Measurements from ENCODE around the gene LPAR1.

LPAR1 gene

DNA sequence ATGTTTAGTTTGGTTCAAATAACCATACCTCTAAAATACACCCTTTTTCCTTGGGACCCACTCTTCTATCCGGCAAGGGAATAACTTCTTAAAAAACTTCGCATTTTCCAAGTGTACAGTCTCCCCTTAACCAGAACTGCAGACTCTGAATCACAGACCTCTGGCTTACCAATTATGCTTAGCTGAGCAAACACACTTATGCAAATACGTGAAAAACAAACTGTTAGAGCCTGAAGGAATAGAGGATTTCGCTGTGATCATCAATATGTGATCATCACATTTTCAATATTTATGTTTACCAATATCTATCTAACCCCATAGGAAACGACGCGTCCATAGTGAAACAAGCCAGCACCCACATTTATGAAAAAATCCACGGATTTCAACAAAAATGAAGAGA is 1.3 kb downstream of the LPAR1 start:
- DNase-seq, result no peak

DNA sequence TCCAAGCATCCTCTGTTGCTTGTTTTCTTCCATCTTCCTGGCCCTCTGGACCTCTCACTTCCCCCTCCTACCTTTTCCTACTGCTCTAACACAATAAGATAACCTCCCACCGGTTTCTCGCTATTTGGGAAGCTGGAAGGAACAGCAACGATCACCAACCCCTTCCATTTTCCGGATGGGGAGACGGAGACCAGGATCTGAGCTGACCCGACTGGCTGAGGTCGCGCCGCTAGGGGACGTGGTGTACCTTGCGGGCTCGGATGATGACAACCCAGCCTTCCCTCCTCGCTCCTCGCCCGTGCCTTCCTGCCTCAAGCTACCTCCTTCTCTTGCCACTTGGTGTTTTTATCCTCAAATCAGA is 1.9 kb downstream of the LPAR1 start:
- DNase-seq, result peak; percentile 20

DNA sequence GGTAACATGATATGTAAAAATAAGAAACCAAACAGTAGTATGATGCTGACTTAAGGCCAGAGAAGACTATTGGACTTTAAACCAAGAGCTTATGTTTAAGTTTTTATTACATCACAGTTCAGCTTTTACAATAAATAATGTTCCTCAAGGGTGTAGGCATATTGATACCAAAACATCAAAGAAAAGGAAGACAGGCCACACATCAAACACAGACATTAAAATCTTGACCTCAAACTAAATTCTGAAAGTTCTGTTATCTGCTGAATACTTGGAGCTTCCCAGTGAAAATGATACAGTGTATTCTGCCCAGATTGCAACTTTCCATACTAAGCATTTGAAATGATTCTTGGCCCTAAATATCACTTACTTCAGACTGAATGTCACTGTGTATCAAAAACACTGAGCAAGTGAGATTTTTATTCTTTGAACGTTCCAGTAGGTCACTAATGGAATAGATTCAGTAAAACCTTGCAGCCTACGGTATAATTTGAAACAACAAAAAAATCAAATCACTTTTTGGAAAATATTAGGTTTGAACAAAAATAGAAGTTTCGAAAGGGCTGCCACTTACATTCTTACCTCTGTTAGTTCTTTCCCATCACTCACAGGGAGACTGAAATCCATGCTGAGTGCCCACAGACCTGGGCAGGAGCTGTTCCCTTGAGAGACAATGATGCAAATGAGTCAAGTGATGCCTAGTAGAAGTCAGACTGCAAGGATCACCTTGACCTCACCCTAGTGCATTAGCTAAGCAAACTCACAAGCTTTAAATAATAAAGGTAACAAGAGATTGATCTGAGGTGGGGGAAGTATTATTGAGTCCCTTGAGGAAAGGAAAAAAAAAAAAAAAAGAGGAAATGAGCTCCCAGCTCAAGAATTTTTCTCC is 2.5 kb downstream of the LPAR1 start:
- DNase-seq, result no peak

DNA sequence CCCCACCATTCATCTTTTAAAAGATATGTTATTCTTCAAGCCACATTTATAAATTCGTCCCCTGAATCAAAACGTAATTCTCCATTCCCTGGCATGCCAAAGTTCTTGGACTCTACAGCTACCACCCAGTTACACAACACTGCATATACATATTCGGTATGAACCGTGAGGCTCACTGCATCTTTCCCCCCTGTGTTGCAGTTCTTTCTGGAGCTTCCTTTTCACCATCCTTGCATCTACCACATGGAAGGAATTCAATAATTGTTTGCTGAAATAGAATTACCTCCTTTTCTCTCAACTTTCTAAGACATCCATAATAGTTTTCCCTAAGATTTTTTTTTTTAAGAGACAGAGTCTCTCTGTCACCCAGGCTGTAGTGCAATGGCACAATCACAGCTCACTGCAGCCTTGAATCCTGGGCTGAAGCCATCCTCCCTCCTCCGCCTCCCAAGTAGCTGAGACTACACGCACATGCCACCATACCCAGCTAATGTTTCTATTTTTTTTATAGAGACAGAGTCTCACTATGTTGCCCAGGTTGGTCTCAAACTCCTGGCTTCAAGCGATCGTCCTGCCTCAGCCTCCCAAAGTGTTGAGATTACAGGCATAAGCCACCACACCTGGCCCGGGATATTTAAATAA is 3.3 kb downstream of the LPAR1 start:
- no peak for DNase-seq

DNA sequence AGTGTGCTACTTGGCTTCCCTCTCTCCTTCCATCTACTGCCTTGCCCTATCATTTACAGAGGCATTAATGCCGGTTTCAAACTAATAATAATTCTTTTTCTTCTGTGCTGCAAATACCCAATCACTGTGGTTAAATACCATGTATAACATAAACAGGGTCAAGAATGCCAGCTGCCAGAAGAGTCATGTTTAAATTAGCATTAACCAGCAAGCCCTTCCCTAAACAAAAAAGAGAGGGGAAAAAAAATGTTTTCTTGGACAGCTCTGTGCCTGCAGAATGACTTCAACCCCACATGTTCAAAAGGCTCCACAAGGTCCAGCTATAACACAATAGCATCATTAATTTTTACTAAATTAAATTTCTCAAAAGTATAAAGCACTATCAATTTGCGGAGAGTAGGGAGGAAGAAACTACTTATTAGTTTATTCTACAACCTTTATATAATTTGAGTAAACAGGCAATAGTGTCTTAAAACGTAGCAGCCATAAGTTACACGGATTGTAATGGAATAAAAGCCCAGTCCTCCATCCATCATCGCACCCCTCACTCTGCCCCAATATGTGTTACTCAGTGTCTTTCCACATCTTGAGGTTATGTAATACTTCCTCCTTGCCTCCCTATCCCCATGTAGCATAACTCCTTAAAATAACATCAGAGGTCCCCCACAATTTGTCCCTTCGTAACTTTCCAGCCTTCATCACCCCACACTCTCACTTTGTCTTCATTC is 3.9 kb downstream of the LPAR1 start:
- DNase-seq, result no peak

DNA sequence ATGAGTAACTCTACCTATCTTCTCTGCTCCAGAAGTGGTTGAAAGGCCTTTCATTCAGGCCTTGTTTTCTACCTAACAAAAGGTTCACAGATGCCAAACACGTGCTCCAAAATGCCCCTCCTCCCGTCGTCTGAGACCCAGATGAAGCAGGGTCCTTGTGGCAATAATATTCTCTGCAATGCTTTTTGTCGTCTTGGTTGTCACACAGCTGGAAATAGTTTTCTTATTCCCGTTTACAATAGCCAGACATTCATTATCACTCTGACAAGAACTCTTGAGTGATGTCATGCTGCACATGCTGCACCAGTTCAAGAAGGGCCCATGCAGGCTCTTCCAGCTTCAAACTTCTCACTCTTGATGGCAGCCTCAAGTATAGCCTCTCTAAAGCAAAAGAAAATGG is 7.8 kb downstream of the LPAR1 start:
- no peak for DNase-seq

DNA sequence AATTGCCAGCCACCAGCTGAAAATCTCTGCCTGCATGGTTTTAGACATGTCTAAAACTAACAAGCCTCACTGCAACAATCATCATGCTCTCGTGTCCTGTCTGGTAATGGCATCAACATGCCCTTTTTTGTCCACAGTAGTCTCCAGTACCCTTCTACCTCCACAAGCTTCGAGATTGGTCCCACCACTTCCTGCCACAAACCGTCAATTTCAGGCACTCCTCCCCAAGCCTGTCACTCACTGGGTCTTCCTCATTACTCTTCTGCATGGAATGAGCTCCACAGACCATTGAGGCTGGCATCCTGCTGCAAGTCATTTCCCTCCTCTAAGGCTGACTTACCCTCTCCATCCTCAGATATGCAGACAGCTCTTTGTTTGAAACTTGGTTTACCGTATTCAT is 9.0 kb downstream of the LPAR1 start:
- DNase-seq, result no peak

DNA sequence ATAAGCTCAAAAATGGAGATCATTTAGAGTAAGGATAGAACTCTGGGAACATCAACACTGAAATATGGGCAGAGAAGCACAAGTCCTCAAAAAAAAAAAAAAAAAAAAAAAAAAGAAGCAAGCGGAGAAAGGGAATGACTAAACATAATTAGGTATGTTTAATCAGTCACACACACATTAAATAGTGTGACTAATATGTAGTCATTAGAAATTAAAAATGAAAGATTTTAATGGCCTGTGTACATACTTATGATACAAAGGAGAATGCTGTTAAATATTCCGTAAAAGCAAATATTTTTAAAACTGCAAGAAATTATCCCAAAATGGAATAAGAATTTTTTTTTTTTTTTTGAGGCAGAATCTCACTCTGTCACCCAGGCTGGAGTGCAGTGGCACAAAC is 10.5 kb downstream of the LPAR1 start:
- no peak for DNase-seq

DNA sequence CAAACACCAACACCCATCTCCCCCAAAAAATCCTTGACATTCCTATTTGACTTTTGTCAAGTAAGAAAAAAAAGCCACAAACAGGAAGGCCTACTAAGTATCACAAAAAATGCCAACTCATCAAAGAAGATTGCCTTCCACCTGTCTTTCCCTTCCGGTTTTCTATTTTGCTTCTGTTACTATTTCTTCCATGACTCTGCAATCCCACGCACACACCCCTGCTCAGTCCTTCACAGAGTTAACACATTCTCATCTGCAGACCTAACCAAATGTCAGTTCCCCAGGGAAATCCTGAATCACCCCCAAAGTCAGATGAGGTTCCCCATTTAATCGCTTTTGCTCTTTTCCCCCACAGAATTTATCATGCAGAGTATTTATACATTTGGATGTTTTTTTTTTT is 15.1 kb downstream of the LPAR1 start:
- DNase-seq, result no peak

DNA sequence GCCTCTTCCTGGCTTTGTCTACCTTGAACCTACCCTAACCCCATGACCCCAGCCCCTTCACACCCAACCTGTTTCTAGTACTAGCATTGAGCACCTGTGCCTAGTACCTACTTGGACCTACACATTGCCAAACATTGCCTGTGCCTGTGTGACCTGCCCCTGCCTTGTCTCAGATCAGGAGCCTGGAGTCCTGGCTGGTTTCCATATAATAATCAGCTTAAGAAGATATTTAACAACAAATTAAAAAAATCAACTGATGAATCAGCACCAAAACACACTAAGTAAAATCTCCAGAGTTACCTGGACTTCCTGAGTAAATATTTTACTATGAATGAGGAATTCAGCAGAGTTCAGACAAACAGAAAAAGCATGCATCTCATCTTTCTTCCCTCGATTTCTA is 17.7 kb downstream of the LPAR1 start:
- DNase-seq, result no peak

DNA sequence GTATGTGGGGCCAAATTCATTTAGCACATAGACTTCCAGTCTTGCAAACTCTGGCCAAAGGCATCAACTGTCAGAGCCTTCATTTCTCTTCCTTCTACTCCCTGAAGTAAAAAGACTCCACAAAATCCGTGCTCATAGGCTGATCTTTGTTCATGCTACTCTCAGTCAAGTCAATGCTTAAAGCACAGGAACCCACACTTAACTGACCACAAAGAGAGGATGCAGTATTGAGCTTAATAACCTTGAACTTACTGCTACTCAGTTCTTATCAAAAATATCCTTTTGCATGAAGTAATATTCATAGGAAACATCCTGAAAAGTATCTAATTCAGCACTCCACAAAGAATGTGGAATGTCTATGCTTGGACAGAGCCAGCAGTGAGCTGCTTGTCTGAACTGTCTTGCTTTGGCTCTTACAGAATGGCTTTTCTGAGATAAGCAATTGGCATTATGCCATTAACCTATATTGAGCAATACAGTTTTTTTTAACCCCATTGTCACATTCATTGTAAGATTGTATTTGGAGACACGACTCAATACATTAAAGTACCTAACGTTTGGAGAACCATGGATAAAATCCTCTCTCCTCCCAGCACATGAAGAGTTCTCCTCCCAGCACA is 21.7 kb downstream of the LPAR1 start:
- peak; percentile 57 for DNase-seq

DNA sequence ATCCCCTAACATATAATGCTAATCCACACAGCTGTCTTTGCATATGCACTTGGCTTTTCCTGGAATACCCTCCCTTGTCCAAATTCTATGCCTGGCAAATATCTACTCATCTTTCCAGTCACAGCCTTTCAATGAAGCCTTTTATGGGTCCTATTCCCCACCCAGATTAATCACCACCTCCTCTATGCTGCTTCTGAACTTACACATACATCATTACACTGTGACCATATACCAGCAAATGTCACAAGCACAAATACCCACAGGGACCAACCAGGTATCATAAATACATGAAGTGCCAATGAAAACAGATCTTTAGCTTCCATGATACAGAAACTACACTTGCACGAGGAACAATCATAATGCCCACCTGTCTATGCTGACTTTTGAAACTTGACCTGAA is 22.3 kb downstream of the LPAR1 start:
- DNase-seq, result peak; percentile 79

DNA sequence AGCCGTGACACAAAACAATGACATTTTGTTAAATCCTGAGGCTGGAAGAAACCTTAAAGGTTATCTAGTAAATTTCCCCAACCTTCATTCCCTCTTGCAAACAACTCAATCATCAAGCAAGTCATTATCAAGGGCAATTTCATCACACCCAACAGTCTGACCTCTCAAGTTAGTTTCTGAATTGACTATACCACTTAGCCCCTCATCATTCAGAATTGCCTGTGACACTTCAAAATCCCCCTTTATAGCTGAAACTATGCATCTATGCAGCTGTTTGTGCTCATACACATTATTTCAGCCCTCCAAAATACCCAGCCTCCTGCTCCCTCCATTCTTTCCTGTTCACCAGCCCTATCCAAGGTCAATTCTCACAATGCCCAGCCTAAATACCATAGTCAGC is 24.6 kb downstream of the LPAR1 start:
- no peak for DNase-seq

DNA sequence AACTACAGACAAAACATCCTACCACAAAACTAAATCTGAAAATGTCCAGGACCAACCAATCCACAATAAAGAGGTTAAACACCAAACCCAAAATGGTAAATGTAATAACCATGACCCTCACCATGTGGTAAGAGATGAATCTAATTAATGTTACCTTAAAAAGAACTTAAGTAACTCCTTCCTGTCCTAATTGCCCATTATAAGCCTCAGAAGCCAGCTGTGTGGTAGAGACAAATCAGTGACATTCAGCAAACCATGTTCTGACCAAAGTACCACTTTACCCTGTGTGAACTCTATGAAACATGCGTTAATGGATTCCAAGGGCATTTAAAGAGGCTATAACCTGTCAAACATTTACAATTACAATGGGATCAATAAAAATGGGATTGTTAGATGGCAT is 25.0 kb downstream of the LPAR1 start:
- no peak for DNase-seq

DNA sequence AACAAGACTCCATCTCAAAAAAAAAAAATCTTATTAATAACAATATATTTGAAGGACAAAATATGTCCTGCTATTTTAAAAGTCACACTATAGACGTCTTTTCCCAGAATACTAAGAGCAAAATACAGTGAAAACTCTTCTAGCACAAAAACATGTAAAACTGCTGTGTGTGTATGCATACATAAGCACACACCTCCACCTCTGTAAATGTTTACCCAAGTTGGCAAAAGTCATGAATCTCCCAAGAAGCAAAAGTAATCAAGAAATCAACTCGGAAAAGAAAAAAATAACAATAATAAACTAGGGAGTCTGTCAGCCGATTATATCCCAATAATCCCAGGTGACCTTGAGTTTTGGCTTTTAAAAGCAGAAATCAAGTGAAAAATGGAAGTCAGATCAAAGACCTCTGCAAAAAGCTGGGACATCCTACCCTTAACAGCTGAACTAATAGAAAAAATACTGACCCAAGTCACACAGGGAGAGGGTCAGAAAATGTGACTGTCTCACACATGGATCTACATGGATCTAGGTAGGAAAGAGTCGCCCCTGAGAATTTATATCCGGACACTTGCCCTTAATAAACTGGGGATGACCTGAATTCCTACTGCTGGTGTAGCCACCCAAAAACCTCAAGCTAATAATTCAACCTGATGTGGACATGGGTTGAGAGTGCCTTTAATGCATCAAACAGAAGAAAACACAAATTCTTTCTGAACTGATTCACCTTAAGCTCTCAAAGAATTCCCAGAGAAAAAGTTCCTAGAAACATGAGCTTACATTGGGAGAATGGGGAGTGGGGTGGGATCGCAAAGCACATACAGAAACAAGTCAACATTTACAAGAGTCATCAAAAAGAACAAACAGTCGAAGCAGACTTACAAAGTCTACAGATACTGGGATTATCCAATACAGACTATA is 29.9 kb downstream of the LPAR1 start:
- DNase-seq, result no peak

DNA sequence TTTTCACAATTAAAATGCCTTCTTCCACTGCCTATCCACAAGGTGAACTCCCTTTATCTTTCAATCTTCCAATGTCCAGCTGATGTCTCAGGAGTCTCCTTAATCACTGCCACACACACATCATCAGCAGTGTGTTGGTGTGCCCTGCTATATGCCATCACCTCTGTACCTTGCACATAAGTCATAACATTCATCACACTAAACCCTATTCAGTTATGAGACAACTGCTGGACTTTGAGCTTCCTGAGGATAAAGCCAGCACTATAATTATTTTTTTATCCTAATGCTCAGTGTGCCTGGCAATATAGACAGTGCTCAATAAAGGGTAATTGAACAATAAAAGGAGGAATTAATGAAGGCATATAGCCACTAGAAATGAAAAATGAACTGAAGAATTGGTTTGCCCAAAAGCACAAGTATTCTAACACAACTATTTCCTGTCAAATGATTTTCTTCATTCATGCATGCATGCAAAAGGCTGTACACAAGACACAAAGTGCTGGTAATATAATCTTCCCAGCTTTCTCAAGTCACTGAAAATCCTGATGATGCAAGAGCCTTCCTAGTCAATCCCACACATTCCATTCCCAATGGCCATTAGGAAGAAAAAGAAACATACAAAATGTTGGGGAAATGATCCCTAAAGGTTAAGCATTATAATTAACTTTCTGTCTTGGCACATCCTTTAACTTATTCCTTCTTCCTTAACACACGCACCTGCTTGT is 32.4 kb downstream of the LPAR1 start:
- no peak for DNase-seq

DNA sequence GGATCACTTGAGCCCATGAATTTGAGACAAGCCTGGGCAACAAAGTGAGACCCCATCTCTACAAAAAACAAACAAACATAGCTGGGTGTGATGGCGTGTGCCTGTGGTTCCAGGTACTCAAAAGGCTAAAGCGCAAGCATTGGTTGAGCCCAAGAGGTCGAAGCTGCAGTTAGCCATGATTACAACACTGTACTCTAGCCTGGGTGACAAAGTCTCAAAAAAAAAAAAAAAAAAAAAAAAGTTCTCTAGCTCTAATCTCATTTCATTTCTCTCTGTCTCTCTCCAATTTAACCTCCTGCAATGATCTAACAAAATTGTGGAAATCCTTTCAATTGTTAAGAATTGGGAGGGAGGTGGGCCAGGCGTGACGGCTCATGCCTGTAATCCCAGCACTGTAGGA is 33.3 kb downstream of the LPAR1 start:
- DNase-seq, result no peak

DNA sequence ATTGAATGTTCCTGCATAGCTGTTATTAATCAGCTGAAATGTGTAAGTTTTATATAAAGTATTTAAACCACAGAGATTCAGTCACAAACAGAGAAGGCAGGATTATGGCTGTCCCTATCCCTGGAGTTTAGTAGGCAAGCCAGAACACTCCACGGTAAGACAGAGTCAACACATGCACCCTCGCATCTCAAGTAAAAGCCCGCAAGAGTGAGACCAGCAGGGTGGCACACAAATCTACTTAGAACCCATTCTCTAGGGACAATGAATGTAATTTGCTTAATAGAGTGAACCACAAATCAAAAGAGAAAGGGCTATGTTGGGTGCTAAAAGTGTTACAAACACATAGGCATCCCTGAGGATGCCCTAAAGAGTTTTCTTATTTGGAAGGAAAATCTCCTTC is 35.1 kb downstream of the LPAR1 start:
- no peak for DNase-seq

DNA sequence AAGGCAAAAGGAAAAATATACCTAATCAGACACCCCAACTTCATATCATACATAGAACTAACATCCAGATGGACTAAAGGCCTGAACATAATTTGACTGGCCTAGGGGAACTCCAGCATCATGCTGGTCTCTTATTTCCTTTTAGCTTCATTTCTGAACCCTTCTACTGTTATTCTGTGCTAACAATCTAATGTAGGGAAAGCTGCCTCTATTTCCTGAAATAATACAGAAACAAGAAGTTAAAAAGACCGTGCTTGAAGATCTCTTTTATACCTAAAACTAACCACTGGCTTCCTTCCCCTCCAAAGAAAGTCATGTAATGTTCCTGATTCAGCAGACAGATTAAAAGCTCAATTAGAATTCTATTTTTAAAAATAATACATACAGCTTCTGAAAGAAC is 36.7 kb downstream of the LPAR1 start:
- DNase-seq, result no peak

DNA sequence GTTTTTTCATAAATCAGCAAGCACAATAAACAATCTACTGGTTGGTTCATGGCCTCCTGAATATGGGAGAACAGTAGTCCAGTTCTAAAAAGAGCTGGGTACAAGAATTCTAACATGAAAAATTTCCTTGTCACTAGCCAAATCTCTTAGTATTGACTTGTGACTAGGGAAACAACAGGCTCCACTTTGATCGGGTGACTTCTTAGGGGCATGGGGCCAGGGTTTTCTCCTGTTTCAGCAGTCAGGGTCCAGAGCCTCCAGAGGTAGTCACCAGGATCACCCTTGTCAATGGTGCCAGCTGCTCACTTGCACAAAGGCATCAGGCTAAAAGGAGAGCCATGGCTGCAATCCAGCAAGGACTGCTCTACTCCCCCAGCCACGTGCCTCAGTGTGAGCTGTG is 38.1 kb downstream of the LPAR1 start:
- DNase-seq, result peak; percentile 12

DNA sequence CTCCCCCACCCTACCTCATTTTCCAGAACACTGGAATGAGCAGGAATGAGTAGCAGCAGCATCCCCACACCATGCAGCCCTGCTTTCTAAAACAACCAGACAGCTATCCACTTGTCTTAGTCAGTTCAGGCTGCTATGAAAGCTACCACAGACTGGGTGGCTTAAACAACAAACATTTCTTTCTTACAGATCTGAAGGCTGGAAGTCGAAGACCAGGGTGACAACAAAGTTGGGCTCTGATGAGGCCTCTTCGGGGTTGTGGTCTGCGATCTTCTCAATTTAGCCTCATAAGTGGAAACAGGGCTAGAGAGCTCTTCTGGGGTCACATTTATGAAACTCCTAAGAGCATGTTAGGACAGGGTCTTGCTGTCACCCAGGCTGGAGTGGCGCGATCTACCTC is 38.9 kb downstream of the LPAR1 start:
- DNase-seq, result no peak

DNA sequence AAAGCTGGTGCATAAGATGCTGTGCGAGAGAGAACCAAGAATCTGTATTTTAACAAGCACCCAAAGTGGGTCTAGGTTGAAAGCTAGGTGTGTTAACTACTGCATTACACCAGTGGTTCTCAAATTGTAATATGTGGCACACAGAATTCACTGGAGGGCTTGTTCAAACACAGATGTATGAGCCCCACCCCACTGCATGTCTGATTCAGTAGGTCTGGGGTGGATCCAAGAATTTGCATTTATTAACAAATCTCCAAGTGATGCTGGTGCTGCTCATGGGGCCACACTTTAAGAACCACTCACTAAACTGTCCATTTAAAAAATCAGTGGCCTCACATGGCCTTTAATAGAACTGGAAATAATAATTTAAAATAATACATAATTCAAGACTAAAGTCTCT is 40.4 kb downstream of the LPAR1 start:
- no peak for DNase-seq
